PC-9 (cell line): ENCODE data around the gene TMTC3.

Source experiments
- EZH2 ChIP-seq: fragments of 200-600 bp; sonication (generic); IDR thresholded peaks from 2 replicates; pipeline ENCODE4 v1.8.0; 2017; ENCODE audit warnings: antibody characterized with exemption, low read depth
- TF ChIP-seq, protein P1 (sequence below): fragments of 200-600 bp; sonication (generic); conservative IDR thresholded peaks from 2 replicates; pipeline ENCODE4 v1.6.1; 2017; ENCODE audit warnings: mixed run types, antibody characterized with exemption, mild to moderate bottlenecking, moderate library complexity

DNA sequence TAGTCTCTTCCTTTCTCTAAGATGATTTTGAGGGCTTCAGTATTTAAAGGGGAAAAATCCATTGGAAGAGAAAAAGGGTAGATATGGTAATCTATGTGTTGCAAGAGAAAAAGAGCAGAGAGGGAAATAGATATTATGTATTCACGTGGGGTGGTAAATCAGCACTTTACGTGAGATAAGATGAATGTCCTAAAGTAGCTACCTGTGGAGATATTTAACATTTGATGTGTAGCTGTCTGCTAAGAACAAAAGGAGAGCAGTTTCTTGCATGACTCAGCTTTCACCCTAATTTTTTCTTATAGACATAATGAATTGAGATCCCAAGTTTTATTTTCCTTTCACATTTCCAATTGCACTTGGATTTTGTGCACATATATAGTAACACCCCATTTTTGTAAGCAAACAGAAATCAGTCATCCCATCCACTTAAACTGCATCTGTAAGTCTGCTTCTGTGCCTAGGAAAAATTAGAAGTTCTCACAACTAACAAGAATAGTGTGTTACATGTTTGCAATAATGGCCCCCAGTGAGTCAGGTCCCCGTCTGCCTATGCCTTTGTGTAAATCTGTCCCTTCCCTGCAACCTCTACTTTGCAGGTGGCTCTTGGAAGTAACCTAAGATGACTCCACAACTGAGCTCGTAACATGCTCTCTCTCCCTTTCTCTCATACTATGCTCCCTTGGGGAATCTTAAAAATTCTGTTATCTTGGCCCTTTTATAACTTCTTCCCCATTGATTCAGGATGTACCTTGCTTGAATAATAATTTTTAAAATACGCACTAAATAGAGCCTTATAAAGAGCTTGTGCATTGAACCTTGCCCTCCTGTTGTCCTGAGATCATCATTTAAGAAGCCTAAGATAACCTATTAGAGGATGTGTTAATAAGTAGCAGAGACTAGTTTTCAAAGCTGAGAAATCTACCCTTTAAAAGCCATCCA lies 3.7 kb downstream of the TMTC3 start:
- TF ChIP-seq, protein P1, sequence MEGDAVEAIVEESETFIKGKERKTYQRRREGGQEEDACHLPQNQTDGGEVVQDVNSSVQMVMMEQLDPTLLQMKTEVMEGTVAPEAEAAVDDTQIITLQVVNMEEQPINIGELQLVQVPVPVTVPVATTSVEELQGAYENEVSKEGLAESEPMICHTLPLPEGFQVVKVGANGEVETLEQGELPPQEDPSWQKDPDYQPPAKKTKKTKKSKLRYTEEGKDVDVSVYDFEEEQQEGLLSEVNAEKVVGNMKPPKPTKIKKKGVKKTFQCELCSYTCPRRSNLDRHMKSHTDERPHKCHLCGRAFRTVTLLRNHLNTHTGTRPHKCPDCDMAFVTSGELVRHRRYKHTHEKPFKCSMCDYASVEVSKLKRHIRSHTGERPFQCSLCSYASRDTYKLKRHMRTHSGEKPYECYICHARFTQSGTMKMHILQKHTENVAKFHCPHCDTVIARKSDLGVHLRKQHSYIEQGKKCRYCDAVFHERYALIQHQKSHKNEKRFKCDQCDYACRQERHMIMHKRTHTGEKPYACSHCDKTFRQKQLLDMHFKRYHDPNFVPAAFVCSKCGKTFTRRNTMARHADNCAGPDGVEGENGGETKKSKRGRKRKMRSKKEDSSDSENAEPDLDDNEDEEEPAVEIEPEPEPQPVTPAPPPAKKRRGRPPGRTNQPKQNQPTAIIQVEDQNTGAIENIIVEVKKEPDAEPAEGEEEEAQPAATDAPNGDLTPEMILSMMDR = no peak
- no peak for TF ChIP-seq EZH2
